ENCODE results near the gene TMEM250. TPM values are rescaled to one million over a fixed set of nuclear protein-coding genes. Genes with fewer than 3 reads are reported as not detected.
A peak's percentile ranks its signal among the peaks of the same experiment; 100 is the strongest.

TMEM250 gene
- total and polyA plus RNA-seq, 7 donors, result 23.7 to 48.4 (median 30.0) TPM

GRCh38 chr9:136117916-136118319 is 757 bp downstream of the TMEM250 start:
- Histone ChIP-seq H3K4me3 (peak overlapping the region; percentile 54 to 98 (median 88)), H3K4me1 (peaks cover 0 to 45% (median 34%) of the 10 kb centered on the region in 4 donors), H3K36me3 (peaks cover 7 to 36% (median 16%) of the 10 kb centered on the region in 4 donors), H3K9me3 (no peaks in the 10 kb centered on the region), H3K27ac (peak overlapping the region; percentile 93 to 99 (median 98)), H3K27me3 (no peaks in the 10 kb centered on the region)
- DNase-seq, result no peak
- 0 to 1% methylated on average over 36 of the region's 36 CpGs for WGBS, 2 donors
- TF ChIP-seq EP300 (IDR thresholded peaks at IDR 0.05), result no peak
- TF ChIP-seq POLR2AphosphoS5 (IDR thresholded peaks at IDR 0.05), result no peak
- no peak for TF ChIP-seq POLR2A (IDR thresholded peaks at IDR 0.05)
- TF ChIP-seq CTCF (IDR thresholded peaks at IDR 0.05), result no peak
- intact Hi-C loops (cut with DNase I), result loop anchor here (2.0 to 10.0 kb wide), 5 partner anchors 23 to 211 kb away; partner anchors contain the start of genes CAMSAP1, NACC2 and UBAC1

- Histone ChIP-seq H3K27ac (peak overlapping the region; percentile 93 to 99 (median 98)), H3K36me3 (peaks cover 7 to 36% (median 16%) of the 10 kb centered on the region in 4 donors), H3K9me3 (no peaks in the 10 kb centered on the region), H3K4me1 (peaks cover 0 to 40% (median 29%) of the 10 kb centered on the region in 4 donors), H3K27me3 (no peaks in the 10 kb centered on the region), H3K4me3 (peak overlapping the region; percentile 54 to 98 (median 88))
- TF ChIP-seq POLR2A (IDR thresholded peaks at IDR 0.05) (no peak), CTCF (IDR thresholded peaks at IDR 0.05) (no peak), POLR2AphosphoS5 (IDR thresholded peaks at IDR 0.05) (no peak), EP300 (IDR thresholded peaks at IDR 0.05) (no peak)
- intact Hi-C loops (cut with DNase I), result loop anchor here (10.0 kb wide), 1 partner anchor 123 kb away; no protein-coding TSS in a partner anchor
- WGBS, 2 donors, result 14 to 42% methylated on average over 23 of the region's 23 CpGs
- DNase-seq, result no peak
Observed at GRCh38 chr9:136117291-136117915, 1.3 kb downstream of the TMEM250 start.

- no peaks in the 10 kb centered on the region for H3K27me3 ChIP-seq
- DNase-seq, result no peak
- no peak overlapping the region for H3K4me3 ChIP-seq
- intact Hi-C loops (cut with DNase I), result loop anchor here (10.0 kb wide), 1 partner anchor 122 kb away; no protein-coding TSS in a partner anchor
- H3K4me1 ChIP-seq, result peaks cover 0 to 39% (median 28%) of the 10 kb centered on the region in 4 donors
- 94 to 96% methylated on average over 69 of the region's 69 CpGs for WGBS, 2 donors
- no peak for TF ChIP-seq POLR2A (IDR thresholded peaks at IDR 0.05)
- TF ChIP-seq EP300 (IDR thresholded peaks at IDR 0.05), result no peak
- no peak for TF ChIP-seq POLR2AphosphoS5 (IDR thresholded peaks at IDR 0.05)
- TF ChIP-seq CTCF (IDR thresholded peaks at IDR 0.05), result no peak
- no peaks in the 10 kb centered on the region for H3K9me3 ChIP-seq
- H3K27ac ChIP-seq, result peak overlapping the region in 3 of 4 donors; percentile 97 to 99 (median 99)
- H3K36me3 ChIP-seq, result peaks cover 7 to 36% (median 16%) of the 10 kb centered on the region in 4 donors
Observed at GRCh38 chr9:136116360-136117098, 2.1 kb downstream of the TMEM250 start.

- TF ChIP-seq EP300 (IDR thresholded peaks at IDR 0.05) (no peak), CTCF (IDR thresholded peaks at IDR 0.05) (no peak), POLR2A (IDR thresholded peaks at IDR 0.05) (no peak), POLR2AphosphoS5 (IDR thresholded peaks at IDR 0.05) (no peak)
- Histone ChIP-seq H3K27ac (no peak overlapping the region), H3K36me3 (peaks cover 7 to 36% (median 16%) of the 10 kb centered on the region in 4 donors), H3K9me3 (no peaks in the 10 kb centered on the region), H3K4me1 (peaks cover 0 to 43% (median 33%) of the 10 kb centered on the region in 4 donors), H3K27me3 (no peaks in the 10 kb centered on the region), H3K4me3 (no peak overlapping the region)
- no peak for DNase-seq
- WGBS, 2 donors, result 91 to 94% methylated on average over 22 of the region's 22 CpGs
- intact Hi-C loops (cut with DNase I), result loop anchor here (10.0 kb wide), 1 partner anchor 121 kb away; no protein-coding TSS in a partner anchor
Observed at GRCh38 chr9:136115641-136116359, 2.9 kb downstream of the TMEM250 start.

Data from sigmoid colon (tissue), 7 donors.